ENCODE data around the gene RAB5IF.

DNA sequence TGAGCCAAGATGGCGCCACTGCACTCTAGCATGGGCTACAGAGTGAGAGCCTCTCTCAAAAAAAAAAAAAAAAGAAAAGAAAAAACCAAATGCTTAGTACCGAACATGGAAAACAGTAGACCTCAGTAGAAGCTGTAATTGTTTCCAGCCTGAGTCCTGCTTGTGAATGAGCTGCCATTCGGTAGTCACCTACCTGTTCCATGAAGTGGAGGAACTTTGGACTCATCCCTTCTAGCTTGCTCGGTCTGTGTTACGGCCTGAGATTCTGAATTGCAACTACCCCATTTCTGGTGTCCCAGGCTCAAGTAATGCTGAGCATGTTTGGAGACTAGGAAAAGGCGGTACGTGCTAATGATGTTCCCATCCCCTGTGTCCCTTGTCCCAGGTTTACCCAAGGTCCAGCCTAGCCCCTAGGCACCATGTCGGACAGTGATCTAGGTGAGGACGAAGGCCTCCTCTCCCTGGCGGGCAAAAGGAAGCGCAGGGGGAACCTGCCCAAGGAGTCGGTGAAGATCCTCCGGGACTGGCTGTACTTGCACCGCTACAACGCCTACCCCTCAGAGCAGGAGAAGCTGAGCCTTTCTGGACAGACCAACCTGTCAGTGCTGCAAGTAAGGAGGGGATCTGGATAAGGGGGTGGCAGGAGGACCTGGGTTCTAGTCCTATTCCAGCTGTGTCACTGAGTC, 27.1 kb upstream of the RAB5IF start:
- TF ChIP-seq POLR2A (IDR thresholded peaks at IDR 0.05; ENCODE audit: low read depth) (no peak), CTCF (IDR thresholded peaks at IDR 0.05) (no peak), POLR2AphosphoS5 (IDR thresholded peaks at IDR 0.05) (no peak)

All from esophagus muscularis mucosa (tissue), 3 donors.